ENCODE measurements around the gene DCTN2.

The DCTN2 gene

GRCh38 chr12:57549203-57549908 lies 2.4 kb upstream of the DCTN2 start:
- no peak for DNase-seq

- DNase-seq: peak; percentile 53
These were observed 1.5 kb upstream of the DCTN2 start for GRCh38 chr12:57548488-57548887.

- no peak for DNase-seq
These were observed 972 bp upstream of the DCTN2 start for GRCh38 chr12:57548013-57548315.

- no peak for DNase-seq
These were observed 458 bp upstream of the DCTN2 start for GRCh38 chr12:57547288-57548012.

- no peak for DNase-seq
These were observed 1.1 kb downstream of the DCTN2 start for GRCh38 chr12:57545809-57546437.

GRCh38 chr12:57543581-57543980 lies 3.4 kb downstream of the DCTN2 start:
- DNase-seq: no peak

GRCh38 chr12:57541717-57542116 lies 5.3 kb downstream of the DCTN2 start:
- DNase-seq: no peak

GRCh38 chr12:57541001-57541400 lies 6.0 kb downstream of the DCTN2 start:
- peak; percentile 24 for DNase-seq

GRCh38 chr12:57539134-57539768 lies 7.7 kb downstream of the DCTN2 start:
- peak; percentile 97 for DNase-seq

- no peak for DNase-seq
These were observed 10.4 kb downstream of the DCTN2 start for GRCh38 chr12:57536597-57536942.

GRCh38 chr12:57535764-57536596 lies 11.0 kb downstream of the DCTN2 start:
- DNase-seq: no peak

GRCh38 chr12:57534991-57535543 lies 11.9 kb downstream of the DCTN2 start:
- DNase-seq: no peak

GRCh38 chr12:57534250-57534649 lies 12.7 kb downstream of the DCTN2 start:
- no peak for DNase-seq

GRCh38 chr12:57533108-57533507 lies 13.9 kb downstream of the DCTN2 start:
- no peak for DNase-seq

GRCh38 chr12:57531836-57532235 lies 15.2 kb downstream of the DCTN2 start:
- no peak for DNase-seq

- DNase-seq: no peak
These were observed 16.4 kb downstream of the DCTN2 start for GRCh38 chr12:57530396-57531142.

GRCh38 chr12:57529831-57530230 lies 17.2 kb downstream of the DCTN2 start:
- no peak for DNase-seq

GRCh38 chr12:57528831-57529555 lies 18.0 kb downstream of the DCTN2 start:
- no peak for DNase-seq

GRCh38 chr12:57528176-57528575 lies 18.8 kb downstream of the DCTN2 start:
- DNase-seq: no peak

- no peak for DNase-seq
These were observed 19.8 kb downstream of the DCTN2 start for GRCh38 chr12:57527184-57527583.

GRCh38 chr12:57526477-57527126 lies 20.4 kb downstream of the DCTN2 start:
- no peak for DNase-seq

Measured in OCI-M1 (cell line).